ENCODE data around the gene UBE2J2.

The UBE2J2 gene

GRCh38 chr1:1237874-1238701 is 35.6 kb downstream of the UBE2J2 start:
- no peak for DNase-seq

- DNase-seq: no peak
These were observed 36.4 kb downstream of the UBE2J2 start for GRCh38 chr1:1236945-1237873.

- no peak for DNase-seq
These were observed 37.4 kb downstream of the UBE2J2 start for GRCh38 chr1:1236176-1236763.

GRCh38 chr1:1235016-1235744 is 38.5 kb downstream of the UBE2J2 start:
- DNase-seq: no peak

GRCh38 chr1:1234180-1234808 is 39.4 kb downstream of the UBE2J2 start:
- DNase-seq: no peak

GRCh38 chr1:1233567-1233892 is 40.1 kb downstream of the UBE2J2 start:
- DNase-seq: no peak

- DNase-seq: no peak
These were observed 40.7 kb downstream of the UBE2J2 start for GRCh38 chr1:1232796-1233566.

- DNase-seq: no peak
These were observed 41.4 kb downstream of the UBE2J2 start, which contains the start of gene B3GALT6 for GRCh38 chr1:1232208-1232795. Gene B3GALT6 (plus strand): TSS chr1:1232237. CDS start chr1:1232279, 42 bp downstream.

- peak; percentile 98 for DNase-seq
These were observed 42.0 kb downstream of the UBE2J2 start, which contains the start of gene SDF4 for GRCh38 chr1:1231400-1232207. Gene SDF4 (minus strand): TSS chr1:1232001. CDS start chr1:1228772, 3,229 bp downstream.

GRCh38 chr1:1230656-1231399 is 42.8 kb downstream of the UBE2J2 start:
- peak; percentile 30 for DNase-seq

- DNase-seq: no peak
These were observed 43.9 kb downstream of the UBE2J2 start for GRCh38 chr1:1229770-1230169.

GRCh38 chr1:1228596-1229321 is 44.9 kb downstream of the UBE2J2 start:
- no peak for DNase-seq

GRCh38 chr1:1228187-1228586 is 45.5 kb downstream of the UBE2J2 start:
- no peak for DNase-seq

- no peak for DNase-seq
These were observed 46.3 kb downstream of the UBE2J2 start for GRCh38 chr1:1227386-1227785.

GRCh38 chr1:1226566-1227362 is 46.9 kb downstream of the UBE2J2 start:
- DNase-seq: no peak

GRCh38 chr1:1225913-1226312 is 47.7 kb downstream of the UBE2J2 start:
- no peak for DNase-seq

- no peak for DNase-seq
These were observed 48.3 kb downstream of the UBE2J2 start for GRCh38 chr1:1225238-1225845.
